Stimulated activated CD8-positive, alpha-beta memory T cell treated with anti-CD3 and anti-CD28 coated beads, Interleukin-2, amount 100 ng/mL, for 48 hours (primary cell): Measurements from ENCODE around the gene PPIL3.
A peak's percentile ranks its signal among the peaks of the same experiment; 100 is the strongest.
"Not testable (repeated sequence)": the region's sequence is repeated elsewhere in the genome, so short reads cannot be mapped to it uniquely, and the experiment has no call there.

Source experiments
- DNase-seq, 2 donors: peaks; one replicate each; pipeline ENCODE4 v3.0.0-alpha.2; 2020; ENCODE audit warnings: low read depth in 2 of 2

PPIL3 gene

GRCh38 chr2:200888704-200889625 lies at the start of gene PPIL3, which contains the start of gene NIF3L1:
PPIL3 (minus strand) TSS chr2:200889077; CDS start chr2:200887615, 1,462 bp downstream.
NIF3L1 (plus strand) TSS chr2:200889371; CDS start chr2:200891944, 2,573 bp downstream.
- DNase-seq: peak; percentile 92 to 96

- DNase-seq: no peak
Measured at GRCh38 chr2:200930947-200931626, 42.2 kb upstream of the PPIL3 start.

- DNase-seq: no peak
Measured at GRCh38 chr2:200929334-200930249, 40.7 kb upstream of the PPIL3 start.

GRCh38 chr2:200922439-200922838 lies 33.6 kb upstream of the PPIL3 start:
- no peak for DNase-seq

- no peak for DNase-seq
Measured at GRCh38 chr2:200913654-200914053, 24.8 kb upstream of the PPIL3 start.

GRCh38 chr2:200909958-200910357 lies 21.1 kb upstream of the PPIL3 start:
- no peak for DNase-seq

- peak; percentile 27 to 43 for DNase-seq
Measured at GRCh38 chr2:200905618-200906296, 16.9 kb upstream of the PPIL3 start.

- peak; percentile 23 to 40 for DNase-seq
Measured at GRCh38 chr2:200901459-200902072, 12.7 kb upstream of the PPIL3 start.

- no peak for DNase-seq
Measured at GRCh38 chr2:200899482-200899881, 10.6 kb upstream of the PPIL3 start.

- not testable (repeated sequence) for DNase-seq
Measured at GRCh38 chr2:200881715-200882249, 7.1 kb downstream of the PPIL3 start.

- DNase-seq: no peak
Measured at GRCh38 chr2:200878289-200878880, 10.5 kb downstream of the PPIL3 start.

GRCh38 chr2:200877443-200877842 lies 11.4 kb downstream of the PPIL3 start:
- DNase-seq: no peak

- no peak for DNase-seq
Measured at GRCh38 chr2:200873560-200873959, 15.3 kb downstream of the PPIL3 start.

- no peak for DNase-seq
Measured at GRCh38 chr2:200871151-200871550, 17.7 kb downstream of the PPIL3 start.

- no peak for DNase-seq
Measured at GRCh38 chr2:200869014-200869413, 19.9 kb downstream of the PPIL3 start.

- peak; percentile 97 for DNase-seq
Measured at GRCh38 chr2:200864176-200865034, 24.5 kb downstream of the PPIL3 start, which contains the start of gene CLK1. CLK1 (minus strand) TSS chr2:200864658; CDS start chr2:200861862, 2,796 bp downstream.

GRCh38 chr2:200863782-200864175 lies 25.1 kb downstream of the PPIL3 start:
- no peak for DNase-seq

GRCh38 chr2:200862532-200863000 lies 26.3 kb downstream of the PPIL3 start:
- peak in 1 of 2 donors; percentile 41 for DNase-seq
